A549 treated with Mapracorat at 1 μM for 4 hours (cell line): ENCODE measurements around the gene LPXN. TPM values are rescaled to one million over a fixed set of nuclear protein-coding genes. Genes with fewer than 3 reads are reported as not detected.

Source experiments
- total RNA-seq: library from RNA; stranded (reverse); fragments of 200-300 nt; extraction: Qiagen RNA extraction; gene quantifications from 5 replicates; pipeline ENCODE4 v1.2.3, GENCODE V29; 2022

The LPXN gene
- total RNA-seq = 2.2 to 2.8 TPM (median 2.5 TPM) in 5 replicates

DNA sequence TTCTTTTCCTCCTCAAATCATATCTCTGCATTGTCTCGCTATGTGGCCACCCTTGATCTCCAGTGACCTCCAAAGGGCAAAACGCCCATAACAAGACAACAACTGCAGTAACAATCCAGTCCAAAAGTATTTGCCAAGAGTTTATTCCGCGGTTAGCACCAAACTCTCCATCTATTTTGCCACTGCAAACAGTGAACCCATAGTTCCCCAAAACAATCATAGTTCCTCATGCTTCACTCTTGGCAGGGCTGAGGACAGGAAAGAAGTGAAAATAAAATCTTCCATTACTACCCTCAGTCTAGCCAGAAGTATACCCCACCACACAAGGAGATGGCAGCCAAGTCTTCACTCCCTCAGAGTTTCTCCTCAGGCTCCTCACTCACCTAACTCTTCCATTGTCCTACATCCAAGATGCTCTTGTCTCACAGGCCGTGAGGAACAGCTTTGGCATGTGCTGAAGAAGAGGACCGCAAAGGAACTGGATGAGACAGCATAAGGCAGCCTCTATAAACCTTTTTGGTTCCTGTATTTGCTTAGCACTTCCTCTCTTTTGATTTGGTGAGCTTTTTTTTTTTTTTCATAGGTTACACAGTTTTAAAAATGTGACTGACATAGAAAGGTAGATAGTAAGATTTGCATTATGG is at the start of gene LPXN:
Gene LPXN (minus strand): TSS at position 480 of the 644 bp plus-strand sequence. CDS start 84 bp downstream, at position 396.

DNA sequence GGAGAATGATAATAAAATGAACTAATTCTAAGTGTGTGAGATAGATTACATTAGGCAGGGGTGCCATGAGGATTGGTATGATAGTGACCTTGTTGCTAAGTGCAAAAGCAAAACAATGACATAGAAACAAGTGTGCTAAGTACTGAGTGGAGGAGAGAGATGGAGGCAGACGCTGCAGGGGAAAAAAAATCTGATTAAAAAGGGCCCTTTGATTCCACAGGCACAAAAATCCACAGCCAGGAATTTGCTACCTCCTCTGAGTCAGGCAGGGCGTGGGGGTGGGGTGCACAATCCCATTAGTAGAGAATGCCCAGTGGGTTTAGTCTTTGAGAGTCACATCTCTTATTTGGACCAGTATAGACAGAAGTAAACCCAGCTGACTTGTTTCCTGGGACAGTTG is 46.7 kb upstream of the LPXN start, which contains the start of gene CNTF:
Gene CNTF (plus strand): TSS at position 322 of the 400 bp plus-strand sequence. CDS start 88 bp downstream, outside the sequence.

GRCh38 chr11:58578635-58579191 is 3.1 kb upstream of the LPXN start, which contains the start of gene ZFP91:
Gene ZFP91 (plus strand): TSS chr11:58579063. CDS start chr11:58579282, 219 bp downstream.

DNA sequence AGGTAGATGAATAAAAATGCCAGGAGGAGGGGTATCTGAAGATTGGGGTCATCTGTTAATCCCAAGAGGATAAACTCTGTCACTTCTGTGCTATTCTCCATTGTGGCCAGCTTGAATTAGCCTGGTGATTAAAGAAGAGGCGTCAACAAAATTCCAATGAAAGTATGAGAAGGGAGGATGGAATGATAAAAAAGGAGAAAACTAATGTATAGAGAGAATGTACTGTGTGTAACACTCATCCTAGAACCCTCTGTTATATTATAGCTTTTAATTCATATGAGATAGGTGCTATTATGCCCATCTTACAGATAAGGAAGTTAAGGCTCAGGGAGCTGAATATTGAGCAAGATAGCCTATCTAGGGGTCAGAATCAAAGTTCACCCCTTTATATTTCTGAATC is 67.7 kb downstream of the LPXN start, which contains the start of gene OR5B21:
Gene OR5B21 (minus strand): TSS at position 101 of the 400 bp plus-strand sequence. CDS start 0 bp downstream, at position 101.

Other genes with a start within 250 kb of the LPXN start
- not detected in 5 replicates for gene OR5B17, start 216.8 kb downstream of the LPXN start, total RNA-seq
- not detected in 5 replicates for gene OR5B3, start 169.0 kb downstream of the LPXN start, total RNA-seq
- not detected in 5 replicates for gene OR5B2, start 147.7 kb downstream of the LPXN start, total RNA-seq
- not detected in 5 replicates for gene OR5B12, start 133.6 kb downstream of the LPXN start, total RNA-seq
- gene OR5B21, start 67.8 kb downstream of the LPXN start, total RNA-seq = not detected in 5 replicates
- 33.2 to 39.9 TPM (median 37.7 TPM) in 5 replicates for gene ZFP91, start 3.2 kb upstream of the LPXN start, total RNA-seq
- gene CNTF, start 46.8 kb upstream of the LPXN start, total RNA-seq = 1.2 to 1.4 TPM (median 1.3 TPM) in 5 replicates
- not detected in 5 replicates for gene GLYAT, start 156.1 kb upstream of the LPXN start, total RNA-seq